Activated naive CD4-positive, alpha-beta T cell treated with anti-CD3 and anti-CD28 coated beads for 36 hours (primary cell): ENCODE results near the gene KNDC1. TPM values are rescaled to one million over a fixed set of nuclear protein-coding genes. Genes with fewer than 3 reads are reported as not detected.
"Not testable (repeated sequence)": the region's sequence is repeated elsewhere in the genome, so short reads cannot be mapped to it uniquely, and the experiment has no call there.

Experiments used
- CTCF ChIA-PET: fragments of 350-600 bp; sonication (Branson Sonifier 250); formaldehyde crosslinking; loops from one replicate; lab custom pipeline; 2021; ENCODE audit warnings: antibody characterized with exemption; lab: Charles Lee
- DNase-seq: peaks from one replicate; pipeline ENCODE4 v3.0.0-alpha.2; 2020
- H3K27ac Mint-ChIP-seq: one replicate; pipeline ENCODE4 v1.8.0; 2021; ENCODE audit warnings: mild to moderate bottlenecking, mixed read lengths
- H3K27me3 Mint-ChIP-seq: one replicate; pipeline ENCODE4 v1.8.0; 2021; ENCODE audit warnings: low read depth, mixed read lengths
- H3K36me3 Mint-ChIP-seq: one replicate; pipeline ENCODE4 v1.8.0; 2021; ENCODE audit warnings: low read depth, mixed read lengths
- H3K4me1 Mint-ChIP-seq: one replicate; pipeline ENCODE4 v1.8.0; 2021; ENCODE audit warnings: low read depth, mixed read lengths
- H3K4me3 Mint-ChIP-seq: one replicate; pipeline ENCODE4 v1.8.0; 2021; ENCODE audit warnings: mild to moderate bottlenecking, moderate library complexity, mixed read lengths
- H3K9me3 Mint-ChIP-seq: one replicate; pipeline ENCODE4 v1.8.0; 2021; ENCODE audit warnings: mixed read lengths
- intact Hi-C: fragments of 100-400 bp; cut with micrococcal nuclease; formaldehyde crosslinking; loops from one replicate; pipeline ENCODE4 v1.15.1; 2023
- total RNA-seq, 2 experiments: library from RNA; stranded (reverse); gene quantifications; one replicate each; pipeline ENCODE4 v1.2.3, GENCODE V29; 2021

Gene KNDC1
- total RNA-seq, 2 experiments from 2014 or later, result not detected

- peaks cover 8% of the 10 kb centered on the region for H3K27me3 Mint-ChIP-seq
- no peaks in the 10 kb centered on the region for H3K9me3 Mint-ChIP-seq
- H3K27ac Mint-ChIP-seq, result no peak overlapping the region
- CTCF ChIA-PET, result no interaction called here
- peaks cover 3% of the 10 kb centered on the region for H3K4me1 Mint-ChIP-seq
- no peak for DNase-seq
- no peak overlapping the region for H3K4me3 Mint-ChIP-seq
- no peaks in the 10 kb centered on the region for H3K36me3 Mint-ChIP-seq
- intact Hi-C loops, result loop anchor here (5.0 kb wide), 1 partner anchor 198 kb away; the partner anchor contains the start of gene CFAP46
These were observed 19.4 kb upstream of the KNDC1 start for GRCh38 chr10:133140417-133141143.

GRCh38 chr10:133141144-133141957, 18.7 kb upstream of the KNDC1 start:
- H3K36me3 Mint-ChIP-seq, result no peaks in the 10 kb centered on the region
- CTCF ChIA-PET, result no interaction called here
- H3K27me3 Mint-ChIP-seq, result peaks cover 10% of the 10 kb centered on the region
- H3K4me1 Mint-ChIP-seq, result peaks cover 3% of the 10 kb centered on the region
- no peak overlapping the region for H3K27ac Mint-ChIP-seq
- DNase-seq, result no peak
- H3K4me3 Mint-ChIP-seq, result no peak overlapping the region
- no peaks in the 10 kb centered on the region for H3K9me3 Mint-ChIP-seq
- intact Hi-C loops, result loop anchor here (5.0 kb wide), 1 partner anchor 199 kb away; the partner anchor contains the start of gene CFAP46

GRCh38 chr10:133141958-133142340, 18.1 kb upstream of the KNDC1 start:
- DNase-seq, result no peak
- Mint-ChIP-seq H3K4me1 (peaks cover 3% of the 10 kb centered on the region), H3K27ac (no peak overlapping the region), H3K27me3 (peaks cover 14% of the 10 kb centered on the region), H3K36me3 (no peaks in the 10 kb centered on the region), H3K9me3 (peaks cover 1% of the 10 kb centered on the region), H3K4me3 (no peak overlapping the region)
- CTCF ChIA-PET, result no interaction called here
- intact Hi-C loops, result loop anchor here (5.0 kb wide), 1 partner anchor 200 kb away; the partner anchor contains the start of gene CFAP46

- peaks cover 19% of the 10 kb centered on the region for H3K27me3 Mint-ChIP-seq
- peaks cover 3% of the 10 kb centered on the region for H3K4me1 Mint-ChIP-seq
- no peak overlapping the region for H3K27ac Mint-ChIP-seq
- intact Hi-C loops, result loop anchor here (5.0 kb wide), 1 partner anchor 200 kb away; the partner anchor contains the start of gene CFAP46
- no peaks in the 10 kb centered on the region for H3K36me3 Mint-ChIP-seq
- no peak overlapping the region for H3K4me3 Mint-ChIP-seq
- DNase-seq, result peak; percentile 3
- CTCF ChIA-PET, result interaction anchor here (1.1 to 2.3 kb wide), 13 partner anchors 18 to 187 kb away, joined by 3 to 9 read pairs (median 6); no protein-coding TSS in a partner anchor
- H3K9me3 Mint-ChIP-seq, result peaks cover 7% of the 10 kb centered on the region
These were observed 17.4 kb upstream of the KNDC1 start for GRCh38 chr10:133142523-133143199.

- no peak for DNase-seq
- H3K4me3 Mint-ChIP-seq, result no peak overlapping the region
- peaks cover 23% of the 10 kb centered on the region for H3K27me3 Mint-ChIP-seq
- intact Hi-C loops, result loop anchor here (5.0 kb wide), 1 partner anchor 201 kb away; the partner anchor contains the start of gene CFAP46
- H3K36me3 Mint-ChIP-seq, result no peaks in the 10 kb centered on the region
- CTCF ChIA-PET, result interaction anchor here (0.6 to 2.3 kb wide), 17 partner anchors 19 to 186 kb away, joined by 3 to 9 read pairs (median 5); no protein-coding TSS in a partner anchor
- peaks cover 3% of the 10 kb centered on the region for H3K4me1 Mint-ChIP-seq
- H3K27ac Mint-ChIP-seq, result no peak overlapping the region
- H3K9me3 Mint-ChIP-seq, result peaks cover 10% of the 10 kb centered on the region
These were observed 16.9 kb upstream of the KNDC1 start for GRCh38 chr10:133143200-133143533.

GRCh38 chr10:133143546-133143945, 16.5 kb upstream of the KNDC1 start:
- Mint-ChIP-seq H3K9me3 (peaks cover 10% of the 10 kb centered on the region), H3K4me3 (no peak overlapping the region), H3K27me3 (peaks cover 23% of the 10 kb centered on the region), H3K36me3 (no peaks in the 10 kb centered on the region), H3K27ac (no peak overlapping the region), H3K4me1 (peaks cover 3% of the 10 kb centered on the region)
- CTCF ChIA-PET, result interaction anchor here (0.6 to 2.3 kb wide), 17 partner anchors 19 to 186 kb away, joined by 3 to 9 read pairs (median 5); no protein-coding TSS in a partner anchor
- DNase-seq, result no peak
- intact Hi-C loops, result loop anchor here (5.0 kb wide), 1 partner anchor 201 kb away; the partner anchor contains the start of gene CFAP46

- peaks cover 10% of the 10 kb centered on the region for H3K9me3 Mint-ChIP-seq
- H3K4me3 Mint-ChIP-seq, result no peak overlapping the region
- H3K4me1 Mint-ChIP-seq, result peaks cover 3% of the 10 kb centered on the region
- intact Hi-C loops, result loop anchor here (1.0 to 5.0 kb wide), 5 partner anchors 82 to 202 kb away; partner anchors contain the start of gene CFAP46
- CTCF ChIA-PET, result interaction anchor here (1.0 to 2.3 kb wide), 2 partner anchors 83 to 114 kb away, joined by 4 to 8 read pairs; no protein-coding TSS in a partner anchor
- H3K36me3 Mint-ChIP-seq, result no peaks in the 10 kb centered on the region
- peaks cover 33% of the 10 kb centered on the region for H3K27me3 Mint-ChIP-seq
- no peak overlapping the region for H3K27ac Mint-ChIP-seq
- no peak for DNase-seq
These were observed 15.2 kb upstream of the KNDC1 start for GRCh38 chr10:133144771-133145170.

GRCh38 chr10:133150226-133150625, 9.8 kb upstream of the KNDC1 start:
- intact Hi-C loops, result no loop called here
- peaks cover 36% of the 10 kb centered on the region for H3K27me3 Mint-ChIP-seq

GRCh38 chr10:133150656-133151055, 9.4 kb upstream of the KNDC1 start:
- H3K36me3 Mint-ChIP-seq, result no peaks in the 10 kb centered on the region
- no peak for DNase-seq
- no peaks in the 10 kb centered on the region for H3K4me1 Mint-ChIP-seq
- no peak overlapping the region for H3K27ac Mint-ChIP-seq
- peaks cover 35% of the 10 kb centered on the region for H3K27me3 Mint-ChIP-seq
- H3K9me3 Mint-ChIP-seq, result peaks cover 12% of the 10 kb centered on the region
- CTCF ChIA-PET, result no interaction called here
- no peak overlapping the region for H3K4me3 Mint-ChIP-seq
- intact Hi-C loops, result no loop called here

More at GRCh38 chr10:133150226-133150625, 9.8 kb upstream of the KNDC1 start:
- Mint-ChIP-seq H3K9me3 (peaks cover 12% of the 10 kb centered on the region), H3K27ac (no peak overlapping the region), H3K4me1 (no peaks in the 10 kb centered on the region), H3K36me3 (no peaks in the 10 kb centered on the region), H3K4me3 (no peak overlapping the region)
- DNase-seq, result no peak
- CTCF ChIA-PET, result no interaction called here

GRCh38 chr10:133151071-133151470, 8.9 kb upstream of the KNDC1 start:
- DNase-seq, CTCF ChIA-PET, H3K4me3 Mint-ChIP-seq, intact Hi-C loops, H3K27ac Mint-ChIP-seq, H3K4me1 Mint-ChIP-seq, H3K36me3 Mint-ChIP-seq: not testable (repeated sequence)
- peaks cover 35% of the 10 kb centered on the region for H3K27me3 Mint-ChIP-seq
- peaks cover 12% of the 10 kb centered on the region for H3K9me3 Mint-ChIP-seq

- Mint-ChIP-seq H3K4me1 (no peaks in the 10 kb centered on the region), H3K27me3 (peaks cover 32% of the 10 kb centered on the region), H3K9me3 (peaks cover 12% of the 10 kb centered on the region), H3K4me3 (no peak overlapping the region), H3K36me3 (no peaks in the 10 kb centered on the region), H3K27ac (no peak overlapping the region)
- DNase-seq, result no peak
- intact Hi-C loops, result no loop called here
- CTCF ChIA-PET, result no interaction called here
These were observed 8.5 kb upstream of the KNDC1 start for GRCh38 chr10:133151543-133151972.

- CTCF ChIA-PET, result no interaction called here
These were observed 5.6 kb upstream of the KNDC1 start for GRCh38 chr10:133154411-133154810.

More at GRCh38 chr10:133154411-133154810, 5.6 kb upstream of the KNDC1 start:
- no peaks in the 10 kb centered on the region for H3K36me3 Mint-ChIP-seq
- DNase-seq, result no peak
- H3K27ac Mint-ChIP-seq, result no peak overlapping the region
- H3K4me1 Mint-ChIP-seq, result no peaks in the 10 kb centered on the region
- H3K4me3 Mint-ChIP-seq, result no peak overlapping the region
- peaks cover 2% of the 10 kb centered on the region for H3K9me3 Mint-ChIP-seq
- intact Hi-C loops, result no loop called here
- H3K27me3 Mint-ChIP-seq, result peaks cover 13% of the 10 kb centered on the region
